ENCODE data around the gene BCL2.
A peak's percentile ranks its signal among the peaks of the same experiment; 100 is the strongest.

The BCL2 gene

GRCh38 chr18:63177919-63178821, 141.4 kb downstream of the BCL2 start:
- DNase-seq: no peak

- DNase-seq: no peak
These were observed 142.3 kb downstream of the BCL2 start for GRCh38 chr18:63177259-63177658.

GRCh38 chr18:63175264-63175663, 144.3 kb downstream of the BCL2 start:
- DNase-seq: no peak

- DNase-seq: no peak
These were observed 145.6 kb downstream of the BCL2 start for GRCh38 chr18:63173983-63174382.

- no peak for DNase-seq
These were observed 149.7 kb downstream of the BCL2 start for GRCh38 chr18:63169853-63170252.

- no peak for DNase-seq
These were observed 151.3 kb downstream of the BCL2 start for GRCh38 chr18:63168287-63168686.

- no peak for DNase-seq
These were observed 153.4 kb downstream of the BCL2 start for GRCh38 chr18:63166142-63166541.

- no peak for DNase-seq
These were observed 155.2 kb downstream of the BCL2 start for GRCh38 chr18:63164396-63164795.

GRCh38 chr18:63162271-63163014, 157.1 kb downstream of the BCL2 start:
- no peak for DNase-seq

GRCh38 chr18:63161761-63162195, 157.8 kb downstream of the BCL2 start:
- no peak for DNase-seq

- no peak for DNase-seq
These were observed 158.4 kb downstream of the BCL2 start for GRCh38 chr18:63161032-63161760.

GRCh38 chr18:63160172-63160995, 159.2 kb downstream of the BCL2 start:
- no peak for DNase-seq

- no peak for DNase-seq
These were observed 160.0 kb downstream of the BCL2 start for GRCh38 chr18:63159590-63159989.

- DNase-seq: no peak
These were observed 160.8 kb downstream of the BCL2 start for GRCh38 chr18:63158676-63159291.

GRCh38 chr18:63158012-63158631, 161.4 kb downstream of the BCL2 start:
- DNase-seq: no peak

- no peak for DNase-seq
These were observed 162.1 kb downstream of the BCL2 start for GRCh38 chr18:63157293-63158011.

- no peak for DNase-seq
These were observed 163.4 kb downstream of the BCL2 start for GRCh38 chr18:63155910-63156773.

- peak; percentile 87 for DNase-seq
These were observed 164.3 kb downstream of the BCL2 start for GRCh38 chr18:63155169-63155852.

All from NCI-H187 treated with DMSO at 0.1 percent for 48 hours (cell line).